ENCODE data around the gene SYT15.
"Not testable (repeated sequence)": the region's sequence is repeated elsewhere in the genome, so short reads cannot be mapped to it uniquely, and the experiment has no call there.

SYT15 gene

GRCh38 chr10:46578474-46579178, at the start of gene SYT15:
TSS of gene SYT15 (plus strand) at chr10:46579128. CDS start at chr10:46579169, 41 bp downstream.
- not testable (repeated sequence) for DNase-seq (ENCODE audit: low spot score)

- DNase-seq (ENCODE audit: low spot score): not testable (repeated sequence)
Measured at GRCh38 chr10:46529742-46530141, 49.2 kb upstream of the SYT15 start.

- no peak for DNase-seq (ENCODE audit: low spot score)
Measured at GRCh38 chr10:46530249-46531186, 48.4 kb upstream of the SYT15 start.

- not testable (repeated sequence) for DNase-seq (ENCODE audit: low spot score)
Measured at GRCh38 chr10:46532256-46532655, 46.7 kb upstream of the SYT15 start.

GRCh38 chr10:46534828-46535524, 44.0 kb upstream of the SYT15 start:
- no peak for DNase-seq (ENCODE audit: low spot score)

GRCh38 chr10:46536171-46536570, 42.8 kb upstream of the SYT15 start:
- no peak for DNase-seq (ENCODE audit: low spot score)

GRCh38 chr10:46536781-46537180, 42.1 kb upstream of the SYT15 start:
- DNase-seq (ENCODE audit: low spot score): no peak

- DNase-seq (ENCODE audit: low spot score): no peak
Measured at GRCh38 chr10:46537309-46537708, 41.6 kb upstream of the SYT15 start.

- no peak for DNase-seq (ENCODE audit: low spot score)
Measured at GRCh38 chr10:46538155-46538554, 40.8 kb upstream of the SYT15 start.

GRCh38 chr10:46538717-46539426, 40.1 kb upstream of the SYT15 start:
- DNase-seq (ENCODE audit: low spot score): no peak

- DNase-seq (ENCODE audit: low spot score): peak; percentile 91
Measured at GRCh38 chr10:46539596-46540411, 39.1 kb upstream of the SYT15 start.

GRCh38 chr10:46540412-46541016, 38.4 kb upstream of the SYT15 start:
- DNase-seq (ENCODE audit: low spot score): no peak

- no peak for DNase-seq (ENCODE audit: low spot score)
Measured at GRCh38 chr10:46541017-46541661, 37.8 kb upstream of the SYT15 start.

GRCh38 chr10:46541735-46542566, 37.0 kb upstream of the SYT15 start:
- no peak for DNase-seq (ENCODE audit: low spot score)

- DNase-seq (ENCODE audit: low spot score): no peak
Measured at GRCh38 chr10:46542567-46543465, 36.1 kb upstream of the SYT15 start.

- DNase-seq (ENCODE audit: low spot score): no peak
Measured at GRCh38 chr10:46543466-46544377, 35.2 kb upstream of the SYT15 start.
